Kidney epithelial cell (primary cell): Measurements from ENCODE around the gene SFMBT1. TPM values are rescaled to one million over a fixed set of nuclear protein-coding genes. Genes with fewer than 3 reads are reported as not detected.
"Not testable (repeated sequence)": the region's sequence is repeated elsewhere in the genome, so short reads cannot be mapped to it uniquely, and the experiment has no call there.

Experiments
- DNase-seq: peaks from one replicate; pipeline ENCODE4 v3.0.0-alpha.2; 2010; ENCODE audit warnings: low read depth
- H3K27me3 ChIP-seq: 2 replicates; pipeline ENCODE4 v1.6.0; 2011; ENCODE audit warnings: low read length; ENCODE audit not compliant: control insufficient read depth, insufficient read depth
- H3K36me3 ChIP-seq: 2 replicates; pipeline ENCODE4 v1.5.1; 2011; ENCODE audit warnings: low read length; ENCODE audit not compliant: control insufficient read depth, insufficient read depth
- H3K4me3 ChIP-seq: 2 replicates; pipeline ENCODE4 v1.5.1; 2011; ENCODE audit warnings: low read depth, mild to moderate bottlenecking, control low read depth, low read length
- total RNA-seq: library from RNA; depleted of rRNA; stranded (reverse); fragments of >200 nt; gene quantifications from 2 replicates; pipeline ENCODE4 v1.2.3, GENCODE V29; 2015
- TF ChIP-seq, protein P1 (sequence below): IDR thresholded peaks from 2 replicates; pipeline ENCODE4 v1.5.1; 2011; ENCODE audit warnings: mild to moderate bottlenecking, moderate library complexity, low read length, control low read depth, inconsistent platforms; ENCODE audit not compliant: insufficient read depth, poor library complexity, severe bottlenecking

Gene SFMBT1
- total RNA-seq, 1 donor from 2014 or later, result 15.6 TPM

GRCh38 chr3:53038679-53039375, 7.0 kb downstream of the SFMBT1 start:
- TF ChIP-seq, protein P1, sequence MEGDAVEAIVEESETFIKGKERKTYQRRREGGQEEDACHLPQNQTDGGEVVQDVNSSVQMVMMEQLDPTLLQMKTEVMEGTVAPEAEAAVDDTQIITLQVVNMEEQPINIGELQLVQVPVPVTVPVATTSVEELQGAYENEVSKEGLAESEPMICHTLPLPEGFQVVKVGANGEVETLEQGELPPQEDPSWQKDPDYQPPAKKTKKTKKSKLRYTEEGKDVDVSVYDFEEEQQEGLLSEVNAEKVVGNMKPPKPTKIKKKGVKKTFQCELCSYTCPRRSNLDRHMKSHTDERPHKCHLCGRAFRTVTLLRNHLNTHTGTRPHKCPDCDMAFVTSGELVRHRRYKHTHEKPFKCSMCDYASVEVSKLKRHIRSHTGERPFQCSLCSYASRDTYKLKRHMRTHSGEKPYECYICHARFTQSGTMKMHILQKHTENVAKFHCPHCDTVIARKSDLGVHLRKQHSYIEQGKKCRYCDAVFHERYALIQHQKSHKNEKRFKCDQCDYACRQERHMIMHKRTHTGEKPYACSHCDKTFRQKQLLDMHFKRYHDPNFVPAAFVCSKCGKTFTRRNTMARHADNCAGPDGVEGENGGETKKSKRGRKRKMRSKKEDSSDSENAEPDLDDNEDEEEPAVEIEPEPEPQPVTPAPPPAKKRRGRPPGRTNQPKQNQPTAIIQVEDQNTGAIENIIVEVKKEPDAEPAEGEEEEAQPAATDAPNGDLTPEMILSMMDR, result no peak
- Histone ChIP-seq H3K27me3 (no peaks in the 10 kb centered on the region), H3K4me3 (no peak overlapping the region), H3K36me3 (no peaks in the 10 kb centered on the region)
- DNase-seq, result no peak

- no peaks in the 10 kb centered on the region for H3K27me3 ChIP-seq
- no peaks in the 10 kb centered on the region for H3K36me3 ChIP-seq
- TF ChIP-seq, protein P1, result no peak
- no peak overlapping the region for H3K4me3 ChIP-seq
- no peak for DNase-seq
Measured at GRCh38 chr3:53035825-53036619, 9.9 kb downstream of the SFMBT1 start.

GRCh38 chr3:53035018-53035417, 10.9 kb downstream of the SFMBT1 start:
- H3K27me3 ChIP-seq, H3K36me3 ChIP-seq, H3K4me3 ChIP-seq, DNase-seq: not testable (repeated sequence)

- not testable (repeated sequence) for H3K4me3 ChIP-seq, H3K27me3 ChIP-seq, DNase-seq, H3K36me3 ChIP-seq
Measured at GRCh38 chr3:53034411-53034810, 11.5 kb downstream of the SFMBT1 start.

DNA sequence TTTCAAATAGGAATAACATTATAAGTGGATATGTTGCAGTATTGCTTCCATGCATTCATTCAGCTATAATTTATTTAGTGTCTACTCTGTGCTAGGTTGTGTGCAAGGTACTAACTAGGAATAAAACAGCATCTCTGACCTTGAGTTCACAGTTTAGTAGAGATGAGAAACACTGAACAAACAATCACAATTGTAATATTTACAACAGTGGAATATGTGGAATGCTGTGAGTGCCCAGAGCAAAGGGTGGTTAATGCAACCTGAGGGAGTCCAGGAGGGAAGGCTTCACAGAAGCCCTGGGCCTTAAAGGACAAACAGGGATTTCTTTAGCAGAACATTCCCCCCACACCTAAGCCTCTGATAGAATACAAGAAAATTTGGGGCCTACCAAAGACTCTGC, 13.3 kb downstream of the SFMBT1 start:
- Histone ChIP-seq H3K4me3 (no peak overlapping the region), H3K27me3 (no peaks in the 10 kb centered on the region), H3K36me3 (no peaks in the 10 kb centered on the region)
- TF ChIP-seq, protein P1, result no peak
- DNase-seq, result no peak

DNA sequence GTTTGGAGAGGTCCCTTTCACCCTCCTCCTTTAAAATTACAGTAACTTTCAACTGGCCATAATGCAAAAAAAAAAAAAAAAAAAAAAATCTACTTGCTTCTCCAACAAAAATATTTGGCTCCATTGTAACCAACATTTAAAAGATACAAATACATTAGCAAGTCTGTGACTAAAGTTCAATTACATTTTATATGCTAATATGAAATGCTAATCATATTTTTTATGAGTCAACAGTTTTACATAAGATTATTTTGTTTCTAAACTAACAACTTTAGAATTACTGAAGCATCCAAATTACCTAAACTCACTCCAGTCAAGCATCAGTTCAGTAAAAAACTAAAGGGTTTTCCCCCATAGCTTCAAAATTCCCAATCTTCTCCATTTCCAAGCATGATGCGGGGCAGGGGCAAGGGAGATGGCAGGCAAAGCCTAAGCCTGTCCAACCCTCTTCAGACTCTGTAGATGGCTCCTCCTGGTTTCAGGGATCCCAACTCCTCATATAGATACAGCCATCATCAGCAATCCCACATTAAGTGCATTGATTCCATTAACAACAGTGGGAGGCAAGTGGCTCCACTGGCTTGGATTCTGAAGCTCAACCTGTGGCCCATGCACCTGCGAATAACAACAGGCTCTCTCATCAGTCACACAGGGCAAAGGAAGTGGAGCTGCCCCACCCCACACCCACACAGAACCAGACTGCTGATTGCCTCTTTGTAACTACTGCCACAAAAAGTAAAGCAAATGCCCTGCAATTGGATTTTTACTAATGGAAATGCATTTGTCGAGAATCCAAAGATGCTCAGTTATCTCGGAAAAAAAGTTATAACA, 15.0 kb downstream of the SFMBT1 start:
- Histone ChIP-seq H3K36me3 (no peaks in the 10 kb centered on the region), H3K4me3 (no peak overlapping the region), H3K27me3 (no peaks in the 10 kb centered on the region)
- TF ChIP-seq, protein P1, result no peak
- no peak for DNase-seq
